ENCODE data around the gene AQP6. TPM values are rescaled to one million over a fixed set of nuclear protein-coding genes. Genes with fewer than 3 reads are reported as not detected.

AQP6 gene
- total RNA-seq, 6 donors from 2014 or later, result 0.06 to 0.39 (median 0.24) TPM; not detected in 2

DNA sequence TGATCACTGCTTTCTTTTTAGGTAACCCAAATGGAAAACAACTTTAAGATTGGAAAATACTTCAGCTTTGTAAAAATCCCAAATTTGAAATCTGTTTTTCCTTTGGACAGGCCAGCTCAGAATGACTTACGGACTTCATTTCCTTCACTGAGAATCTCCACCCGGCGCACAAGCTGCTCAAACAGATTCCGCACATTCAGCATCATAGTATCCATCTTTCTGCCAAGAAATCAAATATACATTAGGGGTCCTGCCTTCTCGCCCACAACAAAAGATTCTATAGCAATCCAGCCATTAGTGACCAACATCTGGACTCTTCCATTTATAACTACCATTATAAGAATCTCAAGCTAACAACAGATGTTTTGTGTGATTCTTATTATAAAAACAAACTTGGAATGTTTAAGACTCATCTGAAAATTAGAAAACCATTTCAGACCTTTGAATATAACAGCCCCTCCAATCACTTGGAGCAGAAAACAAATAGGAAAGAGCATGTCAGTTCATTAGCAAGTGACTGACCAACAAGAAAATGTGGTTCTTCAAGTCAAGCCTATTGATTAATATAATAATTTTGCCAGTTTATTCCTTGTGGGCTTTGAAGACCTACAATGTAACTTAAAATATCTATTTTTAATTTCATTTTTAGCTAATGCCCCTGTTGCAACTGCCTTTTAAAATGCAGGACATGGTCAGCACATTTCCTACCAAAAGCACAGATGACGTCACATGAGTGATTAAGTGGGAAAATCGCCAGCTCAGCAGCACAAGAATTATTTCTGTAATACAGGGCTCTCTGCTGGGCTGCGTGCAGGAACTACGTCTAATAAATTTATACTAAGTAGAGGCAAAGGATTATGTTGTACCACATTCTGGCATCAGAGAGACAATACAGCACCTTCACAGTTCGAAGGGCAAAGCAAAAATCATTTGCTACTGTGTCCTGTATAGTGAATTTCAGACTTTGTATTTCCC lies 44.0 kb downstream of the AQP6 start:
- Histone ChIP-seq H3K4me1 (peaks cover 7 to 30% (median 12%) of the 10 kb centered on the region in 4 donors), H3K9me3 (no peaks in the 10 kb centered on the region), H3K27me3 (no peaks in the 10 kb centered on the region), H3K4me3 (no peak overlapping the region), H3K27ac (peak overlapping the region; percentile 60 to 81 (median 77)), H3K36me3 (peaks cover 0 to 2% (median 0%) of the 10 kb centered on the region in 4 donors)
- ATAC-seq (ENCODE audit: low FRiP score in 2 of 2) (peak in 1 of 2 donors; percentile 92), DNase-seq (peak in 1 of 2 donors; percentile 76)
- TF ChIP-seq CTCF (IDR thresholded peaks at IDR 0.05) (no peak), POLR2A (IDR thresholded peaks at IDR 0.05) (peak in 1 of 4 donors; percentile 33), POLR2AphosphoS5 (IDR thresholded peaks at IDR 0.05) (no peak), EP300 (IDR thresholded peaks at IDR 0.05) (no peak)
- WGBS, 2 donors, result 58 to 63% methylated on average over 10 of the region's 10 CpGs

DNA sequence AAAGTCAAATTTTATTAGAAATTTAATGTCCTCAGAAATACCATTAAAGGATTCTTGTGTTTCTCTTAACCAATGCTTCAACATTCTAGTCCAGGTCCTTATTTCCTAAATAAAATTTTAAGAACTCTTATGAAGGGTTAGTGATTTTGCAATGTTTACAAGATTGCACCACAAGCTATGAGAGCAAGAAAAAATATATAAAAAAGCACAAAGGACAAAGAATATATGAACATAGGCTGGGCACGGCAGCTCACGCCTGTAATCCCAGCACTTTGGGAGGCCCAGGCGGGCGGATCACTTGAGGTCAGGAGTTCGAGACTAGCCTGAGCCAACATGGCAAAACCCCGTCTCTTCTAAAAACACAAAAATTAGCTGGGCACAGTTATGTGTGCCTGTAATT lies 44.9 kb downstream of the AQP6 start:
- WGBS, 2 donors, result 46 to 51% methylated on average over 6 of the region's 6 CpGs
- Histone ChIP-seq H3K36me3 (peaks cover 0 to 2% (median 0%) of the 10 kb centered on the region in 4 donors), H3K9me3 (no peaks in the 10 kb centered on the region), H3K4me3 (no peak overlapping the region), H3K27ac (peak overlapping the region; percentile 60 to 81 (median 77)), H3K4me1 (peaks cover 7 to 30% (median 12%) of the 10 kb centered on the region in 4 donors), H3K27me3 (no peaks in the 10 kb centered on the region)
- DNase-seq, result peak in 1 of 2 donors; percentile 48
- ATAC-seq (ENCODE audit: low FRiP score in 2 of 2), result peak; percentile 59 to 61
- TF ChIP-seq EP300 (IDR thresholded peaks at IDR 0.05) (peak in 1 of 4 donors; percentile 22), POLR2A (IDR thresholded peaks at IDR 0.05) (no peak)

- ATAC-seq (ENCODE audit: low FRiP score in 2 of 2) (no peak), DNase-seq (no peak)
- Histone ChIP-seq H3K36me3 (peaks cover 0 to 2% (median 0%) of the 10 kb centered on the region in 4 donors), H3K27me3 (no peaks in the 10 kb centered on the region), H3K9me3 (no peaks in the 10 kb centered on the region), H3K4me3 (no peak overlapping the region), H3K27ac (peak overlapping the region; percentile 60 to 81 (median 77)), H3K4me1 (peaks cover 7 to 30% (median 12%) of the 10 kb centered on the region in 4 donors)
- 71 to 77% methylated on average over 3 of the region's 3 CpGs for WGBS, 2 donors
- no peak for TF ChIP-seq POLR2A (IDR thresholded peaks at IDR 0.05)
- TF ChIP-seq CTCF (IDR thresholded peaks at IDR 0.05), result no peak
- TF ChIP-seq EP300 (IDR thresholded peaks at IDR 0.05), result no peak
- no peak for TF ChIP-seq POLR2AphosphoS5 (IDR thresholded peaks at IDR 0.05)
Measured at GRCh38 chr12:50018154-50018553, 45.4 kb downstream of the AQP6 start.

DNA sequence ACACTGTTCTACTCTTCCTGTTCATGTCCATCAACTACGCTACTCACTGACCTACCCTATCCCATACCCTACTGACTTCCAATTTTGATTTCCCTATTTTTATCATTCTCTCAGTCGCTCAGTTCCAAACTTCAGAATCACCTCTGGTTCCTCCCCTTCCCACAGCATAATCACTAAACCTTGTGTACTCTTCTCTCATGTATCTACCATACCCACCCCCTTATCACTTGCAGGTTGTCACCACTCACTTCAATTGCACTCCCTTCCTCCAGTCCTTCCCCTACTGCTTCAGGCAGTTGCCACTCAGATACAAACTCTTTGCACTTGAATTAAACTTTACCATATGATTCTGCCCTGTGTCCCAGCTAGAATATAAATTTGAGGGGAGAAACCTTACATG lies 46.2 kb downstream of the AQP6 start:
- Histone ChIP-seq H3K27me3 (no peaks in the 10 kb centered on the region), H3K9me3 (no peaks in the 10 kb centered on the region), H3K27ac (no peak overlapping the region), H3K4me3 (no peak overlapping the region), H3K4me1 (peaks cover 7 to 27% (median 12%) of the 10 kb centered on the region in 4 donors), H3K36me3 (peaks cover 0 to 2% (median 0%) of the 10 kb centered on the region in 4 donors)
- DNase-seq (no peak), ATAC-seq (ENCODE audit: low FRiP score in 2 of 2) (no peak)
- no peak for TF ChIP-seq POLR2A (IDR thresholded peaks at IDR 0.05)
- TF ChIP-seq EP300 (IDR thresholded peaks at IDR 0.05), result no peak
- no peak for TF ChIP-seq POLR2AphosphoS5 (IDR thresholded peaks at IDR 0.05)
- 95 to 100% methylated on average over 2 of the region's 2 CpGs for WGBS, 2 donors

GRCh38 chr12:50019524-50019923 lies 46.8 kb downstream of the AQP6 start:
- TF ChIP-seq POLR2A (IDR thresholded peaks at IDR 0.05) (no peak), CTCF (IDR thresholded peaks at IDR 0.05) (no peak), EP300 (IDR thresholded peaks at IDR 0.05) (no peak), POLR2AphosphoS5 (IDR thresholded peaks at IDR 0.05) (no peak)

More at GRCh38 chr12:50019524-50019923, 46.8 kb downstream of the AQP6 start:
- 96 to 100% methylated on average over 2 of the region's 2 CpGs for WGBS, 2 donors
- H3K27me3 ChIP-seq, result no peaks in the 10 kb centered on the region
- H3K4me3 ChIP-seq, result no peak overlapping the region
- H3K36me3 ChIP-seq, result peaks cover 0 to 2% (median 0%) of the 10 kb centered on the region in 4 donors
- H3K27ac ChIP-seq, result no peak overlapping the region
- H3K9me3 ChIP-seq, result no peaks in the 10 kb centered on the region
- ATAC-seq (ENCODE audit: low FRiP score in 2 of 2) (no peak), DNase-seq (no peak)
- peaks cover 10 to 26% (median 13%) of the 10 kb centered on the region in 4 donors for H3K4me1 ChIP-seq
